Omental fat pad (tissue), 4 donors: ENCODE data around the gene STAC2. TPM values are rescaled to one million over a fixed set of nuclear protein-coding genes. Genes with fewer than 3 reads are reported as not detected.

Experiments used
- ATAC-seq: fragments of 150-250 bp; one replicate; pipeline ENCODE4 v1.9.1; 2016; ENCODE audit warnings: mild to moderate bottlenecking, moderate library complexity; ENCODE audit not compliant: low FRiP score
- DNase-seq: peaks from one replicate; pipeline ENCODE4 v3.0.0-alpha.2; 2019; ENCODE audit warnings: low spot score
- CTCF ChIP-seq, 3 donors: fragments of 450-650 bp; IDR thresholded peaks; one replicate each; pipeline ENCODE4 v1.5.1; 2016 to 2017; ENCODE audit warnings: antibody characterized with exemption in 3 of 3, mild to moderate bottlenecking in 3 of 3, moderate library complexity in 2 of 3
- total RNA-seq, 4 donors: library from RNA; depleted of rRNA; stranded (reverse); fragments of >200 nt; gene quantifications; one replicate each; pipeline ENCODE4 v1.1.0, GENCODE V29; 2016

Gene STAC2
- total RNA-seq, 4 donors from 2014 or later, result 0.56 to 0.60 TPM; not detected in 2

GRCh38 chr17:39183720-39184119, 42.0 kb downstream of the STAC2 start:
- DNase-seq (no peak), ATAC-seq (no peak)
- no peak for TF ChIP-seq CTCF (IDR thresholded peaks at IDR 0.05)

- no peak for ATAC-seq
- no peak for TF ChIP-seq CTCF (IDR thresholded peaks at IDR 0.05)
Observed at GRCh38 chr17:39183045-39183444, 42.7 kb downstream of the STAC2 start.

GRCh38 chr17:39181303-39181702, 44.4 kb downstream of the STAC2 start:
- ATAC-seq (no peak), DNase-seq (no peak)
- TF ChIP-seq CTCF (IDR thresholded peaks at IDR 0.05), result no peak

More at GRCh38 chr17:39183045-39183444, 42.7 kb downstream of the STAC2 start:
- DNase-seq, result no peak

- no peak for DNase-seq
- no peak for TF ChIP-seq CTCF (IDR thresholded peaks at IDR 0.05)
- no peak for ATAC-seq
Observed at GRCh38 chr17:39178536-39178935, 47.2 kb downstream of the STAC2 start.

- no peak for TF ChIP-seq CTCF (IDR thresholded peaks at IDR 0.05)
- ATAC-seq (no peak), DNase-seq (no peak)
Observed at GRCh38 chr17:39177256-39177655, 48.5 kb downstream of the STAC2 start.

- no peak for TF ChIP-seq CTCF (IDR thresholded peaks at IDR 0.05)
- ATAC-seq (no peak), DNase-seq (no peak)
Observed at GRCh38 chr17:39175695-39176093, 50.1 kb downstream of the STAC2 start.

- DNase-seq (peak; percentile 60), ATAC-seq (no peak)
- peak in 2 of 3 donors; percentile 12 to 37 for TF ChIP-seq CTCF (IDR thresholded peaks at IDR 0.05)
Observed at GRCh38 chr17:39174920-39175694, 50.6 kb downstream of the STAC2 start.
